Fibroblast of villous mesenchyme (primary cell): Measurements from ENCODE around the gene KIF26A. TPM values are rescaled to one million over a fixed set of nuclear protein-coding genes. Genes with fewer than 3 reads are reported as not detected.

ENCODE experiments used
- DNase-seq: peaks from one replicate; pipeline ENCODE4 v3.0.0-alpha.2; 2010; ENCODE audit warnings: low read depth
- H3K4me3 ChIP-seq: 2 replicates; pipeline ENCODE4 v1.5.1; 2011; ENCODE audit warnings: low read depth, mild to moderate bottlenecking, low read length
- CTCF ChIP-seq: IDR thresholded peaks from 2 replicates; pipeline ENCODE4 v1.5.1; 2012; ENCODE audit warnings: low read depth, mild to moderate bottlenecking, low read length; ENCODE audit not compliant: insufficient read depth
- total RNA-seq: library from RNA; depleted of rRNA; stranded (reverse); fragments of >200 nt; gene quantifications from 2 replicates; pipeline ENCODE4 v1.2.3, GENCODE V29; 2012

The KIF26A gene
- total RNA-seq, 1 donor = under 0.01 TPM

GRCh38 chr14:104101651-104102281 lies 36.6 kb upstream of the KIF26A start:
- no peak for TF ChIP-seq CTCF
- H3K4me3 ChIP-seq = no peak overlapping the region
- no peak for DNase-seq

DNA sequence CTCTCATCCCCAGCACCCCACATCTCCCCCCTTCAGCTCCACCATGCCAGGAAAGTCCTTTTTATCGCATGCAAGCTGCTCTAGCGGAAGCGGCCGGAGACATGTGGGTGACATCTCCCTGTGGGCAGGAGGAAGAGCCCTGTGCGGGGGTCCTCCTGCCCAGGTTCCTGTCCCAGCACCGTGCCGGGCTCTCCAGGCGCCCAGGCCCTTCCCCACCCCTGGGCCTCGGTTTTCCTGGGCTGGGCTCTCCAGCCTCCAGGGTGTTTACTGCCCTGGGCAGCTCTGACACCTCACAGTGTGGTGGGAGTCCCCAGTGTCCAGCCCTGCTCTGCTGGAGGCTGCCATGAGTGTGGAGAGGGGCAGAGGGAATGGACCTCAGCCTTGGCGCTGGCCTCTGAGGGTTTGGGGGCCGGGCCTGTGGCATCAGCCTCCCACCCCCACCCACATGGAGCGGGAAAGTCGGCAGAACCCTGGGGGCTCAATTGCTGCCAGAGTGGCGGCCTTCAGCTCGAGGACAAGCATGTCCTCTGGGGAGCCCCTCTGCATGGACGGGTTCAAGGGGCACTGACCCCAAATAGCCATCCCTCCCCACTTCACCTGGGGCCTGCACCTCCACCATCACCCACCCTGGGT lies 36.0 kb upstream of the KIF26A start:
- DNase-seq = no peak
- no peak for TF ChIP-seq CTCF
- H3K4me3 ChIP-seq = no peak overlapping the region

GRCh38 chr14:104103061-104103445 lies 35.3 kb upstream of the KIF26A start:
- no peak overlapping the region for H3K4me3 ChIP-seq
- no peak for TF ChIP-seq CTCF
- DNase-seq = no peak

DNA sequence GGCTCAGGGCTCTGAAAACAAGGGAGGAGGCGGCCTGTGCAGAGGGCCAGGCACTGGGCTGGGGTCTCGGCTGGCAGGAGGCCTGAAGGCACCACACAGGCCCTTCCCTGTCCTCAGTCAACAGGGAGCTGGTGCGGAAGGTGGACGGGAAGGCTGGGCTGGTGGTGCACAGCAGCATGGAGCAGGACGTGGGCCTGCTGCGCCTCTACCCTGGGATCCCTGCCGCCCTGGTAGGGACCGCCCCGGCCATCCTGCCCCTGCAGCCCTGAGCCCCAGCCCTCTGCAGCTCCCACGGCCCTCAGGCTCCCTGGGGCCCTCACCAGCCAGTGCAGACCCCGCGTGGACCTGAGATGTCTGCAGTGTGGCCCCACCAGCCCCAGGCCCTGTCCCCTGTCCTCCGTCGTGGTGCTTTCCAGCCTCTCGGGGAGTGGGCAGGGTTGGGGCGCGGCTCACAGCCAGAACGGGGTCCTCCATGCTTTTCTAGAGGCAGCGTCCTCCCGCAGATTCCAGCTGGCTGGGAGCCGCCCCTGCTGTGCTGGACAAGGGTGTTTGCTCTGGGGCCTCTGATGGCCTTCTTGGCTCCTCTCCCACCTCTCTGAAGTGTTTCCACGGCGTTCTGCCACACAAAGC lies 34.8 kb upstream of the KIF26A start:
- H3K4me3 ChIP-seq = no peak overlapping the region
- no peak for DNase-seq
- TF ChIP-seq CTCF = no peak

DNA sequence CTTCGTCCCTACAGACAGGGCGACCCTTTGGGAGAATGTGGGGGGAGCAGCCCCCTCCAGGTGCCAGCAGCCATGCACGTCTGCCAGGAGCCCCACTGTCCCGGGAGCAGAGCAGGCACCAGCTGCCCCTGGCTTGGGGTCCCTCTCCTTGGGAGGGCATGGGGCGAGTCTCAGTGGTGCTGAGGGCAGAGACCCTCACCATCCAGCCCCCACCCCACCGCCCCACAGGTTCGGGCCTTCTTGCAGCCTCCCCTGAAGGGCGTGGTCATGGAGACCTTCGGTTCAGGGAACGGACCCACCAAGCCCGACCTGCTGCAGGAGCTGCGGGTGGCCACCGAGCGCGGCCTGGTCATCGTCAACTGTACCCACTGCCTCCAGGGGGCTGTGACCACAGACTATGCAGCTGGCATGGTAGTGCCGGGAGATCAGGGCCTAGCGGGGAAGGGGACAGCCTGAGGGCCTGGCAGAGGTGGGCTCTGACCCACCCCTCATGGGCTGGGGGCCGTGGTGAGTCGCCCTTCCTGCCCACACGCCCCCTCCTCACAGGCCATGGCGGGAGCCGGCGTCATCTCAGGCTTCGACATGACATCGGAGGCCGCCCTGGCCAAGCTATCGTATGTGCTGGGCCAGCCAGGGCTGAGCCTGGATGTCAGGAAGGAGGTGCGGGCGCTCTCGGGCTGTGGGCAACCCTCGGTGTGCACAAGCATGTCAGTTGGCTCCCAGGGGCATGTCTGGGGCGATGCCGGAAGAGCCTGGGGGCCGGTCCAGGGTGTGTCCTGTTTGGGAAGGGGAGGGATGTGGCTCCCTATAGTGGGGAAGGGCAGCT lies 34.1 kb upstream of the KIF26A start:
- no peak for DNase-seq
- no peak overlapping the region for H3K4me3 ChIP-seq
- TF ChIP-seq CTCF = no peak

DNA sequence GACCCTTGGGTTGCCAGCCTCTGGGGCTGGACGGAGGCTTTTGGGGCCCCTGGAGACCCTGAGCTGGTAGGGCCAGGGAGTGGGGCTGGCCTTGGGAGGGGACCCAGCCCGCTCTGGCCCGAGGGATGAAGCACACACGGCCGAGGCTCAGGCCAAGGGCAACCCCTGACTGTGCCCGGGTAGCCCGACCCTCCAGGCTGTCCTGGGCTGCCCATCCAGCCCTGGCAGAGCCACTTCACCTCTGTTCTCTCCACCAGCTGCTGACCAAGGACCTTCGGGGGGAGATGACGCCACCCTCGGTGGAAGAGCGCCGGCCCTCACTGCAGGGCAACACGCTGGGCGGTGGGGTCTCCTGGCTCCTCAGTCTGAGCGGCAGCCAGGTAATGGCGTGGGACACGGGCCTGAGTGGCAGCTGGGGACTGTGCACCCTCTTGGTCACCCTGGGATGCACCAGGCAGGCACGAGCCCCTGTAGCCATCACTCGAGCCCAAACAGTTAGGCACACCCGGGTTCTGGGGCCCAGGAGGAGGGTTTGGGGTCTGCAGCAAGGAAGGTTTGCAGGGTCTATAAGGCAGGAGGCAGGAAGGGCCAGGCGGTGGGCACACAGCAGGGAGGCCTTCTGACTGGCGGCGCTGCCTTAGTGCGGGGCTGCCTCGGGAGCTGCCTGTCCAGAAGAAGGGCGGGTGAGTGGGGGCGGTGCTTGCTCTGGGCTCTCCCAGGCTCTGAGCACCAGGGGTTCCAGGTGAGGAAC lies 33.1 kb upstream of the KIF26A start:
- TF ChIP-seq CTCF = no peak
- no peak for DNase-seq
- H3K4me3 ChIP-seq = no peak overlapping the region
